ENCODE results near the gene ITSN1. TPM values are rescaled to one million over a fixed set of nuclear protein-coding genes. Genes with fewer than 3 reads are reported as not detected.

Gene ITSN1
- total and polyA plus RNA-seq, 2 donors from 2014 or later, result 8.1 to 42.5 TPM

- Histone ChIP-seq H3K27me3 (ENCODE audit: control insufficient read depth, insufficient read depth, low read length) (no peaks in the 10 kb centered on the region), H3K36me3 (ENCODE audit: control insufficient read depth in 2 of 3, insufficient read depth in 3 of 3, low read length in 3 of 3) (peaks cover 7 to 51% (median 26%) of the 10 kb centered on the region in 3 donors), H3K27ac (ENCODE audit: low read depth in 2 of 2, low read length in 2 of 2) (no peak overlapping the region), H3K4me1 (ENCODE audit: control insufficient read depth in 2 of 3, insufficient read depth in 2 of 3, low read depth in 1 of 3, low read length in 3 of 3) (no peaks in the 10 kb centered on the region), H3K4me3 (ENCODE audit: low read length in 3 of 3) (no peak overlapping the region), H3K9ac (ENCODE audit: low read length in 3 of 3) (no peak overlapping the region), H3K9me3 (ENCODE audit: control insufficient read depth in 2 of 3, insufficient read depth in 1 of 3, low read length in 3 of 3) (no peaks in the 10 kb centered on the region)
- no peak for FAIRE-seq
- intact Hi-C loops (cut with DNase I), result no loop called here
- no peak for DNase-seq
- TF ChIP-seq CTCF (IDR thresholded peaks at IDR 0.05; ENCODE audit: borderline replicate concordance, extremely low read depth, insufficient read depth), result no peak
Observed at GRCh38 chr21:33902349-33902748, 260.0 kb downstream of the ITSN1 start.

- FAIRE-seq (no peak), DNase-seq (no peak)
- TF ChIP-seq CTCF (IDR thresholded peaks at IDR 0.05; ENCODE audit: borderline replicate concordance, extremely low read depth, insufficient read depth), result no peak
- intact Hi-C loops (cut with DNase I), result no loop called here
- Histone ChIP-seq H3K4me3 (ENCODE audit: low read length in 3 of 3) (no peak overlapping the region), H3K27me3 (ENCODE audit: control insufficient read depth, insufficient read depth, low read length) (no peaks in the 10 kb centered on the region), H3K36me3 (ENCODE audit: control insufficient read depth in 2 of 3, insufficient read depth in 3 of 3, low read length in 3 of 3) (peaks cover 10 to 62% (median 35%) of the 10 kb centered on the region in 3 donors), H3K9ac (ENCODE audit: low read length in 3 of 3) (no peak overlapping the region), H3K4me1 (ENCODE audit: control insufficient read depth in 2 of 3, insufficient read depth in 2 of 3, low read depth in 1 of 3, low read length in 3 of 3) (no peaks in the 10 kb centered on the region), H3K9me3 (ENCODE audit: control insufficient read depth in 2 of 3, insufficient read depth in 1 of 3, low read length in 3 of 3) (no peaks in the 10 kb centered on the region), H3K27ac (ENCODE audit: low read depth in 2 of 2, low read length in 2 of 2) (no peak overlapping the region)
Observed at GRCh38 chr21:33904041-33904440, 261.7 kb downstream of the ITSN1 start.

GRCh38 chr21:33908760-33909159 lies 266.5 kb downstream of the ITSN1 start:
- DNase-seq (no peak), FAIRE-seq (no peak)
- no peaks in the 10 kb centered on the region for H3K4me1 ChIP-seq (ENCODE audit: control insufficient read depth in 2 of 3, insufficient read depth in 2 of 3, low read depth in 1 of 3, low read length in 3 of 3)
- H3K27me3 ChIP-seq (ENCODE audit: control insufficient read depth, insufficient read depth, low read length), result no peaks in the 10 kb centered on the region
- intact Hi-C loops (cut with DNase I), result no loop called here
- peaks cover 13 to 79% (median 40%) of the 10 kb centered on the region in 3 donors for H3K36me3 ChIP-seq (ENCODE audit: control insufficient read depth in 2 of 3, insufficient read depth in 3 of 3, low read length in 3 of 3)
- H3K4me3 ChIP-seq (ENCODE audit: low read length in 3 of 3), result no peak overlapping the region
- H3K9me3 ChIP-seq (ENCODE audit: control insufficient read depth in 2 of 3, insufficient read depth in 1 of 3, low read length in 3 of 3), result no peaks in the 10 kb centered on the region
- no peak overlapping the region for H3K27ac ChIP-seq (ENCODE audit: low read depth in 2 of 2, low read length in 2 of 2)
- TF ChIP-seq CTCF (IDR thresholded peaks at IDR 0.05; ENCODE audit: borderline replicate concordance, extremely low read depth, insufficient read depth), result no peak
- no peak overlapping the region for H3K9ac ChIP-seq (ENCODE audit: low read length in 3 of 3)

- intact Hi-C loops (cut with DNase I), result no loop called here
- H3K27ac ChIP-seq (ENCODE audit: low read depth in 2 of 2, low read length in 2 of 2), result no peak overlapping the region
- FAIRE-seq, result no peak
Observed at GRCh38 chr21:33909756-33910155, 267.5 kb downstream of the ITSN1 start.

More at GRCh38 chr21:33909756-33910155, 267.5 kb downstream of the ITSN1 start:
- H3K9me3 ChIP-seq (ENCODE audit: control insufficient read depth in 2 of 3, insufficient read depth in 1 of 3, low read length in 3 of 3), result no peaks in the 10 kb centered on the region
- H3K36me3 ChIP-seq (ENCODE audit: control insufficient read depth in 2 of 3, insufficient read depth in 3 of 3, low read length in 3 of 3), result peaks cover 13 to 69% (median 35%) of the 10 kb centered on the region in 3 donors
- H3K4me1 ChIP-seq (ENCODE audit: control insufficient read depth in 2 of 3, insufficient read depth in 2 of 3, low read depth in 1 of 3, low read length in 3 of 3), result peaks cover 0 to 4% (median 0%) of the 10 kb centered on the region in 3 donors
- no peak overlapping the region for H3K4me3 ChIP-seq (ENCODE audit: low read length in 3 of 3)
- H3K27me3 ChIP-seq (ENCODE audit: control insufficient read depth, insufficient read depth, low read length), result no peaks in the 10 kb centered on the region
- H3K9ac ChIP-seq (ENCODE audit: low read length in 3 of 3), result no peak overlapping the region
- no peak for TF ChIP-seq CTCF (IDR thresholded peaks at IDR 0.05; ENCODE audit: borderline replicate concordance, extremely low read depth, insufficient read depth)
- no peak for DNase-seq
